Measurements from ENCODE around the gene WDR77. TPM values are rescaled to one million over a fixed set of nuclear protein-coding genes. Genes with fewer than 3 reads are reported as not detected.
A peak's percentile ranks its signal among the peaks of the same experiment; 100 is the strongest.

WDR77 gene
- total RNA-seq (10 to 100 TPM; 20.1 to 27.3 TPM), polyA plus RNA-seq (ENCODE audit: insufficient read length in 2 of 2) (10 to 100 TPM; 41.2 to 47.5 TPM)
- long read RNA-seq, donor 1, transcript WDR77-201 (10 exons, 2,576 nt), result major isoform, 14 of 14 reads
- long read RNA-seq, donor 1, partial matches to known transcripts, result 0 of 14 reads
- long read RNA-seq, donor 1, other reads (novel, unspliced or antisense), result 0 of 14 reads
- long read RNA-seq, donor 2, partial matches to known transcripts, result 0 of 3 reads
- long read RNA-seq, donor 2, other reads (novel, unspliced or antisense), result 0 of 3 reads
- long read RNA-seq, donor 3, transcript WDR77-201 (10 exons, 2,576 nt), result major isoform, 8 of 187 reads
- long read RNA-seq, donor 3, partial matches to known transcripts, result 179 of 187 reads
- long read RNA-seq, donor 3, other reads (novel, unspliced or antisense), result 0 of 187 reads
- long read RNA-seq, donor 4, transcript WDR77-201 (10 exons, 2,576 nt), result major isoform, 25 of 33 reads
- long read RNA-seq, donor 4, partial matches to known transcripts, result 7 of 33 reads
- long read RNA-seq, donor 4, other reads (novel, unspliced or antisense), result 0 of 33 reads

GRCh38 chr1:111448918-111449702 lies at the start of gene WDR77, which contains the start of gene ATP5PB:
TSS of gene WDR77 (minus strand) at chr1:111449256. CDS start at chr1:111449169, 87 bp downstream.
TSS of gene ATP5PB (plus strand) at chr1:111449464. CDS start at chr1:111449542, 78 bp downstream.
- WGBS (ENCODE audit: insufficient coverage), result 0% methylated on average over 48 of the region's 54 CpGs

GRCh38 chr1:111497592-111497991 lies 48.5 kb upstream of the WDR77 start:
- DNase-seq (ENCODE audit: low read depth in 4 of 6, low spot score in 6 of 6), result no peak
- no peak overlapping the region for H3K27ac ChIP-seq (ENCODE audit: low read depth, low read length)
- no peaks in the 10 kb centered on the region for H3K4me1 ChIP-seq (ENCODE audit: control insufficient read depth, insufficient read depth, low read length)
- H3K4me3 ChIP-seq (ENCODE audit: low read depth, low read length), result no peak overlapping the region
- WGBS (ENCODE audit: insufficient coverage), result 40% methylated on average over 1 of the region's 5 CpGs
- no peaks in the 10 kb centered on the region for H3K9me3 ChIP-seq (ENCODE audit: control insufficient read depth, insufficient read depth, low read length)
- H3K36me3 ChIP-seq (ENCODE audit: control insufficient read depth, insufficient read depth, low read length), result no peaks in the 10 kb centered on the region
- H3K27me3 ChIP-seq (ENCODE audit: control insufficient read depth, insufficient read depth, low read length), result no peaks in the 10 kb centered on the region

More at GRCh38 chr1:111448918-111449702, at the start of gene WDR77, which contains the start of gene ATP5PB:
- peaks cover 7% of the 10 kb centered on the region for H3K36me3 ChIP-seq (ENCODE audit: control insufficient read depth, insufficient read depth, low read length)
- H3K4me3 ChIP-seq (ENCODE audit: low read depth, low read length), result peak within 1 kb of the TSS; percentile 99
- H3K27ac ChIP-seq (ENCODE audit: low read depth, low read length), result peak within 1 kb of the TSS; percentile 88
- H3K9me3 ChIP-seq (ENCODE audit: control insufficient read depth, insufficient read depth, low read length), result no peaks in the 10 kb centered on the region
- peaks cover 12% of the 10 kb centered on the region for H3K4me1 ChIP-seq (ENCODE audit: control insufficient read depth, insufficient read depth, low read length)
- DNase-seq (ENCODE audit: low read depth in 4 of 6, low spot score in 6 of 6), result peak; percentile 94 to 100 (median 98)
- no peaks in the 10 kb centered on the region for H3K27me3 ChIP-seq (ENCODE audit: control insufficient read depth, insufficient read depth, low read length)

- H3K4me3 ChIP-seq (ENCODE audit: low read depth, low read length), result no peak overlapping the region
- DNase-seq (ENCODE audit: low read depth in 4 of 6, low spot score in 6 of 6), result no peak
- H3K27me3 ChIP-seq (ENCODE audit: control insufficient read depth, insufficient read depth, low read length), result no peaks in the 10 kb centered on the region
- WGBS (ENCODE audit: insufficient coverage), result 97% methylated on average over 3 of the region's 4 CpGs
- no peaks in the 10 kb centered on the region for H3K9me3 ChIP-seq (ENCODE audit: control insufficient read depth, insufficient read depth, low read length)
- H3K27ac ChIP-seq (ENCODE audit: low read depth, low read length), result no peak overlapping the region
- H3K4me1 ChIP-seq (ENCODE audit: control insufficient read depth, insufficient read depth, low read length), result no peaks in the 10 kb centered on the region
- H3K36me3 ChIP-seq (ENCODE audit: control insufficient read depth, insufficient read depth, low read length), result no peaks in the 10 kb centered on the region
Observed at GRCh38 chr1:111496398-111496797, 47.3 kb upstream of the WDR77 start.

GRCh38 chr1:111491070-111491469 lies 42.0 kb upstream of the WDR77 start:
- H3K36me3 ChIP-seq (ENCODE audit: control insufficient read depth, insufficient read depth, low read length), result no peaks in the 10 kb centered on the region
- no peak for DNase-seq (ENCODE audit: low read depth in 4 of 6, low spot score in 6 of 6)
- no peak overlapping the region for H3K27ac ChIP-seq (ENCODE audit: low read depth, low read length)
- H3K27me3 ChIP-seq (ENCODE audit: control insufficient read depth, insufficient read depth, low read length), result no peaks in the 10 kb centered on the region
- no peak overlapping the region for H3K4me3 ChIP-seq (ENCODE audit: low read depth, low read length)
- no peaks in the 10 kb centered on the region for H3K4me1 ChIP-seq (ENCODE audit: control insufficient read depth, insufficient read depth, low read length)
- H3K9me3 ChIP-seq (ENCODE audit: control insufficient read depth, insufficient read depth, low read length), result no peaks in the 10 kb centered on the region
- 91% methylated on average over 6 of the region's 7 CpGs for WGBS (ENCODE audit: insufficient coverage)

- Histone ChIP-seq H3K27me3 (ENCODE audit: control insufficient read depth, insufficient read depth, low read length) (no peaks in the 10 kb centered on the region), H3K4me1 (ENCODE audit: control insufficient read depth, insufficient read depth, low read length) (no peaks in the 10 kb centered on the region), H3K36me3 (ENCODE audit: control insufficient read depth, insufficient read depth, low read length) (no peaks in the 10 kb centered on the region), H3K4me3 (ENCODE audit: low read depth, low read length) (no peak overlapping the region), H3K27ac (ENCODE audit: low read depth, low read length) (no peak overlapping the region), H3K9me3 (ENCODE audit: control insufficient read depth, insufficient read depth, low read length) (no peaks in the 10 kb centered on the region)
- DNase-seq (ENCODE audit: low read depth in 4 of 6, low spot score in 6 of 6), result no peak
- WGBS (ENCODE audit: insufficient coverage), result no CpG with 5 or more reads among the region's 4 CpGs
Observed at GRCh38 chr1:111490220-111490619, 41.2 kb upstream of the WDR77 start.

- H3K4me1 ChIP-seq (ENCODE audit: control insufficient read depth, insufficient read depth, low read length), result no peaks in the 10 kb centered on the region
- H3K27ac ChIP-seq (ENCODE audit: low read depth, low read length), result no peak overlapping the region
- H3K36me3 ChIP-seq (ENCODE audit: control insufficient read depth, insufficient read depth, low read length), result no peaks in the 10 kb centered on the region
- DNase-seq (ENCODE audit: low read depth in 4 of 6, low spot score in 6 of 6), result no peak
- 100% methylated on average over 1 of the region's 4 CpGs for WGBS (ENCODE audit: insufficient coverage)
- H3K9me3 ChIP-seq (ENCODE audit: control insufficient read depth, insufficient read depth, low read length), result no peaks in the 10 kb centered on the region
- no peak overlapping the region for H3K4me3 ChIP-seq (ENCODE audit: low read depth, low read length)
- no peaks in the 10 kb centered on the region for H3K27me3 ChIP-seq (ENCODE audit: control insufficient read depth, insufficient read depth, low read length)
Observed at GRCh38 chr1:111489604-111490003, 40.5 kb upstream of the WDR77 start.

GRCh38 chr1:111488669-111489068 lies 39.6 kb upstream of the WDR77 start:
- no peaks in the 10 kb centered on the region for H3K4me1 ChIP-seq (ENCODE audit: control insufficient read depth, insufficient read depth, low read length)
- H3K9me3 ChIP-seq (ENCODE audit: control insufficient read depth, insufficient read depth, low read length), result no peaks in the 10 kb centered on the region
- DNase-seq (ENCODE audit: low read depth in 4 of 6, low spot score in 6 of 6), result no peak
- no peaks in the 10 kb centered on the region for H3K36me3 ChIP-seq (ENCODE audit: control insufficient read depth, insufficient read depth, low read length)
- 83% methylated on average over 5 of the region's 9 CpGs for WGBS (ENCODE audit: insufficient coverage)
- no peak overlapping the region for H3K27ac ChIP-seq (ENCODE audit: low read depth, low read length)
- no peak overlapping the region for H3K4me3 ChIP-seq (ENCODE audit: low read depth, low read length)
- H3K27me3 ChIP-seq (ENCODE audit: control insufficient read depth, insufficient read depth, low read length), result no peaks in the 10 kb centered on the region

GRCh38 chr1:111487133-111487532 lies 38.1 kb upstream of the WDR77 start:
- 88% methylated on average over 5 of the region's 6 CpGs for WGBS (ENCODE audit: insufficient coverage)
- H3K9me3 ChIP-seq (ENCODE audit: control insufficient read depth, insufficient read depth, low read length), result no peaks in the 10 kb centered on the region
- H3K4me3 ChIP-seq (ENCODE audit: low read depth, low read length), result no peak overlapping the region
- no peaks in the 10 kb centered on the region for H3K36me3 ChIP-seq (ENCODE audit: control insufficient read depth, insufficient read depth, low read length)
- no peak overlapping the region for H3K27ac ChIP-seq (ENCODE audit: low read depth, low read length)
- H3K27me3 ChIP-seq (ENCODE audit: control insufficient read depth, insufficient read depth, low read length), result no peaks in the 10 kb centered on the region
- DNase-seq (ENCODE audit: low read depth in 4 of 6, low spot score in 6 of 6), result no peak
- no peaks in the 10 kb centered on the region for H3K4me1 ChIP-seq (ENCODE audit: control insufficient read depth, insufficient read depth, low read length)

- Histone ChIP-seq H3K4me3 (ENCODE audit: low read depth, low read length) (no peak overlapping the region), H3K36me3 (ENCODE audit: control insufficient read depth, insufficient read depth, low read length) (no peaks in the 10 kb centered on the region), H3K27me3 (ENCODE audit: control insufficient read depth, insufficient read depth, low read length) (no peaks in the 10 kb centered on the region), H3K27ac (ENCODE audit: low read depth, low read length) (no peak overlapping the region), H3K4me1 (ENCODE audit: control insufficient read depth, insufficient read depth, low read length) (no peaks in the 10 kb centered on the region), H3K9me3 (ENCODE audit: control insufficient read depth, insufficient read depth, low read length) (no peaks in the 10 kb centered on the region)
- 100% methylated on average over 5 of the region's 7 CpGs for WGBS (ENCODE audit: insufficient coverage)
- no peak for DNase-seq (ENCODE audit: low read depth in 4 of 6, low spot score in 6 of 6)
Observed at GRCh38 chr1:111486431-111486830, 37.4 kb upstream of the WDR77 start.
